Measurements from ENCODE around the gene SLIT1. TPM values are rescaled to one million over a fixed set of nuclear protein-coding genes. Genes with fewer than 3 reads are reported as not detected.

The SLIT1 gene
- total RNA-seq, 1 donor from 2014 or later = 55.7 TPM

- Mint-ChIP-seq H3K4me1 (ENCODE audit: unreplicated experiment) (no peaks in the 10 kb centered on the region), H3K27ac (no peak overlapping the region), H3K27me3 (no peaks in the 10 kb centered on the region), H3K36me3 (peaks cover 18% of the 10 kb centered on the region), H3K4me3 (no peak overlapping the region), H3K9me3 (no peaks in the 10 kb centered on the region)
- TF ChIP-seq CTCF (conservative IDR thresholded peaks at IDR 0.05) = no peak
- no peak for DNase-seq (ENCODE audit: extremely low spot score, unreplicated experiment)
Measured at GRCh38 chr10:97228775-97229157, 43.0 kb upstream of the SLIT1 start.

- Mint-ChIP-seq H3K4me1 (ENCODE audit: unreplicated experiment) (no peaks in the 10 kb centered on the region), H3K36me3 (peaks cover 20% of the 10 kb centered on the region), H3K9me3 (no peaks in the 10 kb centered on the region), H3K27ac (no peak overlapping the region), H3K27me3 (no peaks in the 10 kb centered on the region), H3K4me3 (no peak overlapping the region)
- no peak for DNase-seq (ENCODE audit: extremely low spot score, unreplicated experiment)
- no peak for TF ChIP-seq CTCF (conservative IDR thresholded peaks at IDR 0.05)
Measured at GRCh38 chr10:97228130-97228774, 42.5 kb upstream of the SLIT1 start.

GRCh38 chr10:97226398-97226797, 40.6 kb upstream of the SLIT1 start:
- no peak overlapping the region for H3K4me3 Mint-ChIP-seq
- H3K27me3 Mint-ChIP-seq = no peaks in the 10 kb centered on the region
- H3K27ac Mint-ChIP-seq = no peak overlapping the region
- TF ChIP-seq CTCF (conservative IDR thresholded peaks at IDR 0.05) = no peak
- H3K4me1 Mint-ChIP-seq (ENCODE audit: unreplicated experiment) = peaks cover 5% of the 10 kb centered on the region
- H3K36me3 Mint-ChIP-seq = peaks cover 19% of the 10 kb centered on the region
- no peaks in the 10 kb centered on the region for H3K9me3 Mint-ChIP-seq
- no peak for DNase-seq (ENCODE audit: extremely low spot score, unreplicated experiment)

- Mint-ChIP-seq H3K4me1 (ENCODE audit: unreplicated experiment) (peaks cover 13% of the 10 kb centered on the region), H3K27me3 (no peaks in the 10 kb centered on the region)
- TF ChIP-seq CTCF (conservative IDR thresholded peaks at IDR 0.05) = no peak
Measured at GRCh38 chr10:97224483-97225435, 39.0 kb upstream of the SLIT1 start.

GRCh38 chr10:97222326-97222961, 36.7 kb upstream of the SLIT1 start:
- H3K27me3 Mint-ChIP-seq = no peaks in the 10 kb centered on the region
- H3K27ac Mint-ChIP-seq = no peak overlapping the region
- H3K4me3 Mint-ChIP-seq = no peak overlapping the region
- no peaks in the 10 kb centered on the region for H3K9me3 Mint-ChIP-seq
- DNase-seq (ENCODE audit: extremely low spot score, unreplicated experiment) = no peak
- no peak for TF ChIP-seq CTCF (conservative IDR thresholded peaks at IDR 0.05)
- peaks cover 13% of the 10 kb centered on the region for H3K4me1 Mint-ChIP-seq (ENCODE audit: unreplicated experiment)
- H3K36me3 Mint-ChIP-seq = peaks cover 21% of the 10 kb centered on the region

More at GRCh38 chr10:97224483-97225435, 39.0 kb upstream of the SLIT1 start:
- no peaks in the 10 kb centered on the region for H3K9me3 Mint-ChIP-seq
- peaks cover 21% of the 10 kb centered on the region for H3K36me3 Mint-ChIP-seq
- H3K4me3 Mint-ChIP-seq = no peak overlapping the region
- no peak for DNase-seq (ENCODE audit: extremely low spot score, unreplicated experiment)
- H3K27ac Mint-ChIP-seq = no peak overlapping the region
